SK-N-SH treated with all-trans-retinoic acid at 6 μM for 48 hours (cell line): ENCODE results near the gene PHRF1.

ENCODE experiments used
- ARNTL ChIP-seq: fragments of 450-650 bp; formaldehyde crosslinking; IDR thresholded peaks from 2 replicates; pipeline ENCODE4 v1.5.0; 2020; ENCODE audit warnings: low read depth, mild to moderate bottlenecking, moderate library complexity, borderline replicate concordance
- ISL1 ChIP-seq: fragments of 250-450 bp; sonication (Bioruptor Pico); IDR thresholded peaks from 2 replicates; pipeline ENCODE4 v2.1.2; 2022; ENCODE audit warnings: mild to moderate bottlenecking, moderate library complexity
- OSR1 ChIP-seq: fragments of 250-450 bp; sonication (Bioruptor Pico); IDR thresholded peaks from 2 replicates; pipeline ENCODE4 v1.8.0; 2022; ENCODE audit warnings: moderate library complexity, mild to moderate bottlenecking, inconsistent platforms
- TOX ChIP-seq: fragments of 250-450 bp; sonication (Bioruptor Pico); IDR thresholded peaks from 2 replicates; pipeline ENCODE4 v1.8.0; 2021; ENCODE audit warnings: mild to moderate bottlenecking, moderate library complexity, borderline replicate concordance
- ZC3H10 ChIP-seq: fragments of 250-450 bp; sonication (Bioruptor Pico); IDR thresholded peaks from 2 replicates; pipeline ENCODE4 v1.5.1; 2021; ENCODE audit warnings: mild to moderate bottlenecking, moderate library complexity
- TF ChIP-seq, protein P1 (sequence below): fragments of 250-450 bp; sonication (Bioruptor Pico); IDR thresholded peaks from 2 replicates; pipeline ENCODE4 v1.8.0; 2020; ENCODE audit warnings: mild to moderate bottlenecking, moderate library complexity, borderline replicate concordance
- TF ChIP-seq, protein P2 (sequence below): fragments of 250-450 bp; sonication (Bioruptor Pico); IDR thresholded peaks from 2 replicates; pipeline ENCODE4 v1.5.1; 2021; ENCODE audit warnings: mild to moderate bottlenecking, moderate library complexity

DNA sequence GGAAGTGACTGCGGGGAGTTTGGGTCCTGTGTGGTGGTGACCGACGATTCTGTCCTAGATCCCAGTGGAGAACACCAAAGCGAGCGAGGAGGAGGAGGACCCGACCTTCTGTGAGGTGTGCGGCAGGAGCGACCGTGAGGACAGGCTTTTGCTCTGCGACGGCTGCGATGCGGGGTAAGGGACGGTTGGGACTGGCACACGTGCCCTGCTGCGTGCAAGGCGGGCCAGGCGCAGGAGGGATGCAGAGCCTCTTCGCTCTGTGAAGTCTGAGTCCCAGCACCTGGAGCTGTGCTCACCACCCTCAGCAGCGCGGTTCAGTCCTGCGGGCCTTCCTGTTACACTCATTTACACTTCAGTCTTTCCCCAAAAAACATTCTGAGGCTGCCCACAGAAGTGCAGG lies 16.2 kb downstream of the PHRF1 start:
- TF ChIP-seq ARNTL (CRISPR knock-in tag) (no peak), ZC3H10 (CRISPR knock-in tag) (no peak), OSR1 (CRISPR knock-in tag) (no peak), TOX (CRISPR knock-in tag) (no peak), ISL1 (CRISPR knock-in tag) (no peak)
- TF ChIP-seq, protein P1, sequence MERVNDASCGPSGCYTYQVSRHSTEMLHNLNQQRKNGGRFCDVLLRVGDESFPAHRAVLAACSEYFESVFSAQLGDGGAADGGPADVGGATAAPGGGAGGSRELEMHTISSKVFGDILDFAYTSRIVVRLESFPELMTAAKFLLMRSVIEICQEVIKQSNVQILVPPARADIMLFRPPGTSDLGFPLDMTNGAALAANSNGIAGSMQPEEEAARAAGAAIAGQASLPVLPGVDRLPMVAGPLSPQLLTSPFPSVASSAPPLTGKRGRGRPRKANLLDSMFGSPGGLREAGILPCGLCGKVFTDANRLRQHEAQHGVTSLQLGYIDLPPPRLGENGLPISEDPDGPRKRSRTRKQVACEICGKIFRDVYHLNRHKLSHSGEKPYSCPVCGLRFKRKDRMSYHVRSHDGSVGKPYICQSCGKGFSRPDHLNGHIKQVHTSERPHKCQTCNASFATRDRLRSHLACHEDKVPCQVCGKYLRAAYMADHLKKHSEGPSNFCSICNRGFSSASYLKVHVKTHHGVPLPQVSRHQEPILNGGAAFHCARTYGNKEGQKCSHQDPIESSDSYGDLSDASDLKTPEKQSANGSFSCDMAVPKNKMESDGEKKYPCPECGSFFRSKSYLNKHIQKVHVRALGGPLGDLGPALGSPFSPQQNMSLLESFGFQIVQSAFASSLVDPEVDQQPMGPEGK (CRISPR knock-in tag), result no peak
- TF ChIP-seq, protein P2, sequence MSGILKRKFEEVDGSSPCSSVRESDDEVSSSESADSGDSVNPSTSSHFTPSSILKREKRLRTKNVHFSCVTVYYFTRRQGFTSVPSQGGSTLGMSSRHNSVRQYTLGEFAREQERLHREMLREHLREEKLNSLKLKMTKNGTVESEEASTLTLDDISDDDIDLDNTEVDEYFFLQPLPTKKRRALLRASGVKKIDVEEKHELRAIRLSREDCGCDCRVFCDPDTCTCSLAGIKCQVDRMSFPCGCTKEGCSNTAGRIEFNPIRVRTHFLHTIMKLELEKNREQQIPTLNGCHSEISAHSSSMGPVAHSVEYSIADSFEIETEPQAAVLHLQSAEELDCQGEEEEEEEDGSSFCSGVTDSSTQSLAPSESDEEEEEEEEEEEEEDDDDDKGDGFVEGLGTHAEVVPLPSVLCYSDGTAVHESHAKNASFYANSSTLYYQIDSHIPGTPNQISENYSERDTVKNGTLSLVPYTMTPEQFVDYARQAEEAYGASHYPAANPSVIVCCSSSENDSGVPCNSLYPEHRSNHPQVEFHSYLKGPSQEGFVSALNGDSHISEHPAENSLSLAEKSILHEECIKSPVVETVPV (CRISPR knock-in tag), result no peak
